ENCODE data around the gene RNF168. TPM values are rescaled to one million over a fixed set of nuclear protein-coding genes. Genes with fewer than 3 reads are reported as not detected.

The RNF168 gene
- total and polyA plus RNA-seq, 10 donors, result 3.4 to 28.3 (median 22.9) TPM

DNA sequence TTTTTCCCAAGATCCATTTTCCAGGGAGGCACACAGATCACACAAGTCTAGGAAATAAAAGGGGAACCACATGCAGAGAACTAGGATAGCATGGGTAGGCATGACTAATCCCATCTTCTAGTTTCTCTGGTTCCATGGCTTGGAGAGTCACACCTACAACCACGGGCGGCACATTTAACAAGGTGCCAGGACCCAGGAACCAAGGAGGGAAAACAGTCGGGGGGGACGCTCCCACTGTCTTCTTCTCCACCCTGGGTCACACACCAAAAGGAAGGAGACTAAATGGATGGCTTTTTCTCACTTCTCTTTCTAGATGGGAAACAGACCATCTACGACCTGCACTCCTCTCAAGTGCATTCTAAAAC, 16.1 kb upstream of the RNF168 start:
- H3K27ac ChIP-seq, result no peak overlapping the region
- no peak overlapping the region for H3K4me3 ChIP-seq
- no peak for DNase-seq
- no peaks in the 10 kb centered on the region for H3K27me3 ChIP-seq (replicated peaks in 1 of 7)
- no peaks in the 10 kb centered on the region for H3K36me3 ChIP-seq
- no peaks in the 10 kb centered on the region for H3K4me1 ChIP-seq
- TF ChIP-seq POLR2A (IDR thresholded peaks at IDR 0.05) (no peak), POLR2AphosphoS5 (IDR thresholded peaks at IDR 0.05) (no peak)
- TF ChIP-seq, protein P1, sequence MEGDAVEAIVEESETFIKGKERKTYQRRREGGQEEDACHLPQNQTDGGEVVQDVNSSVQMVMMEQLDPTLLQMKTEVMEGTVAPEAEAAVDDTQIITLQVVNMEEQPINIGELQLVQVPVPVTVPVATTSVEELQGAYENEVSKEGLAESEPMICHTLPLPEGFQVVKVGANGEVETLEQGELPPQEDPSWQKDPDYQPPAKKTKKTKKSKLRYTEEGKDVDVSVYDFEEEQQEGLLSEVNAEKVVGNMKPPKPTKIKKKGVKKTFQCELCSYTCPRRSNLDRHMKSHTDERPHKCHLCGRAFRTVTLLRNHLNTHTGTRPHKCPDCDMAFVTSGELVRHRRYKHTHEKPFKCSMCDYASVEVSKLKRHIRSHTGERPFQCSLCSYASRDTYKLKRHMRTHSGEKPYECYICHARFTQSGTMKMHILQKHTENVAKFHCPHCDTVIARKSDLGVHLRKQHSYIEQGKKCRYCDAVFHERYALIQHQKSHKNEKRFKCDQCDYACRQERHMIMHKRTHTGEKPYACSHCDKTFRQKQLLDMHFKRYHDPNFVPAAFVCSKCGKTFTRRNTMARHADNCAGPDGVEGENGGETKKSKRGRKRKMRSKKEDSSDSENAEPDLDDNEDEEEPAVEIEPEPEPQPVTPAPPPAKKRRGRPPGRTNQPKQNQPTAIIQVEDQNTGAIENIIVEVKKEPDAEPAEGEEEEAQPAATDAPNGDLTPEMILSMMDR (IDR thresholded peaks at IDR 0.05 in 8 of 11, conservative IDR thresholded peaks at IDR 0.05 in 3 of 11), result no peak
- intact Hi-C loops (cut with DNase I; ENCODE audit: low total_unique reads), result loop anchor here (5.0 kb wide), 1 partner anchor 267 kb away; no protein-coding TSS in a partner anchor
- H3K9me3 ChIP-seq, result peaks cover 15 to 72% (median 68%) of the 10 kb centered on the region in 8 donors
- 78 to 86% (median 86%) methylated on average over 5 of the region's 5 CpGs for WGBS, 5 donors

DNA sequence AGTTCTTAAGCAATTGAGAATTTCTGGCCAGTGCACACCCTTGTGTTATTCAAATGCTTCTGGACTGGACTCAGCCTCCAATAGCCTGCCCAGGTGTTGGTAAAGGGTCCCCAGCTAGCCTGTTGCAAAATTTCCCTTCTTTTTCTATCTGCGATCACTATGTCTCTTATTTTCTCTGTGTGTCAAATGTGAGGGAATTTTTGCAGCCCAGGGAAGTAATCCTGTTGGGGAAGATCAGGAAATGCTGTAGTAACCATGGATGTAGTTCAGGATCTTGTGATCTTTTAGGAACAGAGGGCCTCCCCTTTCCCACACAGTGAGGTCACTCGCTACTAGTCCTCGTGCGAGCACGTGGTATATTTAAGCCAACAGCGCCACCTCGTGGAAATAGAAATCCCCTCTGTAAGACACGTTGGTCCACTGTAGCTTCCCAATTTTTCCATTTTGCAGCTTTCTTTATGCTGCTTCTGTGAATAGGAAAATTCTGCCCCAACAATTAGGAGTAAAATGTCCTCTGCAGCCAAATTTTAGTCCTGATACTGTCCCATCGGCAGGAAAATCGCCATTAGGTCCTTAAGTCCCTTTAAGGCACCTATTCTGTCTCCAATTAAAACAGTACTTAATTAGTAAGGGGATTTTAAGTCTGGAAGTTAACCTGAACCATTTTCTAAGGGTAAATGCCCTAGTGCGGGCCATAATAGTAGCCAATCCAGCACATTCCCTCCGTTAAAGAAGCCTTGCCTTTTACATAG, 15.6 kb upstream of the RNF168 start:
- no peaks in the 10 kb centered on the region for H3K4me1 ChIP-seq
- H3K9me3 ChIP-seq, result peaks cover 15 to 73% (median 68%) of the 10 kb centered on the region in 8 donors
- no peaks in the 10 kb centered on the region for H3K36me3 ChIP-seq
- no peak overlapping the region for H3K4me3 ChIP-seq
- intact Hi-C loops (cut with DNase I; ENCODE audit: low total_unique reads), result no loop called here
- no peak overlapping the region for H3K27ac ChIP-seq
- no peak for DNase-seq
- H3K27me3 ChIP-seq (replicated peaks in 1 of 7), result no peaks in the 10 kb centered on the region
- 45 to 61% (median 49%) methylated on average over 12 of the region's 12 CpGs for WGBS, 5 donors
- TF ChIP-seq, protein P1 (IDR thresholded peaks at IDR 0.05 in 8 of 11, conservative IDR thresholded peaks at IDR 0.05 in 3 of 11), result peak in 10 of 11 experiments; percentile 16 to 69 (median 46)
- TF ChIP-seq POLR2AphosphoS5 (IDR thresholded peaks at IDR 0.05), result no peak

DNA sequence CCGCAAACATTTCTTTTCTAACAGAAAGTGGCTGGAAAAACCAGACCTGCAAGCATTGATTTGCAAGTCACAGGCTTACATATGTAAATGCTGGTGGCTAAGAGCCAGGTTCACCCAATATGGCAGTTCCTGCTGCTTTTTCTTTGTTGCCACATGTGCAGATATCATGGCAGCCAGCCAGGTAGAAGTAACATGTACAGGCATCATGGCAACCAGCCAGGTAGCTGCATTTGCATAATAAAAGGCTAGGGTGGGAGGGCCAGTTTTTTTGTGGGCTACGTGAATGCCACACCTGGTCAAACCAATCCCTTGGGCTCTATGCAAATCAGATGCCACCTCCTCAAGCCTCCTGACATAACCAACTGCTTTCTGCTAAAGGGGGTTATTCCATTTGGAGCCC, 14.4 kb upstream of the RNF168 start:
- no peaks in the 10 kb centered on the region for H3K4me1 ChIP-seq
- no peak for DNase-seq
- WGBS, 5 donors, result 72 to 88% (median 82%) methylated on average over 2 of the region's 2 CpGs
- intact Hi-C loops (cut with DNase I; ENCODE audit: low total_unique reads), result no loop called here
- H3K27me3 ChIP-seq (replicated peaks in 1 of 7), result no peaks in the 10 kb centered on the region
- TF ChIP-seq POLR2AphosphoS5 (IDR thresholded peaks at IDR 0.05) (no peak), POLR2A (IDR thresholded peaks at IDR 0.05) (no peak)
- TF ChIP-seq, protein P1 (IDR thresholded peaks at IDR 0.05 in 8 of 11, conservative IDR thresholded peaks at IDR 0.05 in 3 of 11), result no peak
- peaks cover 15 to 73% (median 67%) of the 10 kb centered on the region in 8 donors for H3K9me3 ChIP-seq
- H3K4me3 ChIP-seq, result no peak overlapping the region
- no peak overlapping the region for H3K27ac ChIP-seq
- H3K36me3 ChIP-seq, result no peaks in the 10 kb centered on the region

DNA sequence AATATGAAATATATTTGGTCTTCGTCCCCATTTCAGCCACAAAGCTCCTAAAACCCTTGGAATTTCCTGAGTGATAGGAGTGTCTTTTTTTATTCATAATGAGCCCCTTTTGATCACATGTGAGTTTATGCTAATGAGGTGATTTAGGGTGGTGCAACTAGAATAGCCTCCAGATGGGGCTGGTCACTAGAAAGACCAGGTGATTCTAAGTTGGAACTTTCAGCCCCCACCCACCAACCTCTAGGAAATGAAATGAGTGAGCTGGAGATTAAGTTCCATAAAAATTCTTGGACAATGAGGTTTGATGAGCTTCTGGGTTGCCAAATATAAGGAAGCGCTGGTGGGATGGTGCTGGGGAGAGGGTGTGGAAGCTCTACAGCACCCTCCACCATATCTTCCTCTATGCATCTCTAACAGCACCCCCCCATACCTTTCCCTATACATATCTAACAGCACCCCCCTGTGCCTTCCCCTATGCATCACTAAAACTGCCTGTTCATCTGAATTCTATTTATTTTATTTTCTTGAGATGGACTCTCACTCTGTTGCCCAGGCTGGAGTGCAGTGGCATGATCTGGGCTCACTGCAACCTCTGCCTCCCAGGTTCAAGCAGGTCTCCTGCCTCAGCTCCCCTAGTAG, 13.7 kb upstream of the RNF168 start:
- intact Hi-C loops (cut with DNase I; ENCODE audit: low total_unique reads), result no loop called here
- no peaks in the 10 kb centered on the region for H3K36me3 ChIP-seq
- H3K27ac ChIP-seq, result no peak overlapping the region
- peaks cover 15 to 67% (median 61%) of the 10 kb centered on the region in 8 donors for H3K9me3 ChIP-seq
- TF ChIP-seq POLR2AphosphoS5 (IDR thresholded peaks at IDR 0.05) (no peak), POLR2A (IDR thresholded peaks at IDR 0.05) (no peak)
- TF ChIP-seq, protein P1 (IDR thresholded peaks at IDR 0.05 in 8 of 11, conservative IDR thresholded peaks at IDR 0.05 in 3 of 11), result no peak
- H3K4me1 ChIP-seq, result no peaks in the 10 kb centered on the region
- H3K4me3 ChIP-seq, result no peak overlapping the region
- no peak for DNase-seq
- WGBS, 5 donors, result 86 to 95% (median 92%) methylated on average over 2 of the region's 2 CpGs
- no peaks in the 10 kb centered on the region for H3K27me3 ChIP-seq (replicated peaks in 1 of 7)
